SK-N-SH (cell line): ENCODE data around the gene AHNAK. TPM values are rescaled to one million over a fixed set of nuclear protein-coding genes. Genes with fewer than 3 reads are reported as not detected.

Experiments
- CTCF ChIA-PET: fragments of 300-600, 350-600 bp; formaldehyde crosslinking; extraction: SDS; loops from one replicate; lab custom pipeline; 2021; lab: Yijun Ruan, JAX
- POLR2A ChIA-PET: fragments of 350-600 bp; sonication (Branson Sonifier 250); formaldehyde crosslinking; extraction: SDS; loops from one replicate; lab custom pipeline; 2020; ENCODE audit warnings: antibody characterized with exemption, inconsistent platforms; lab: Yijun Ruan, JAX
- DNase-seq: peaks from one replicate; pipeline ENCODE4 v3.0.0; 2012
- H2AFZ ChIP-seq: fragments of 200-600 bp; sonication (generic); 2 replicates; pipeline ENCODE4 v1.8.1; 2016; ENCODE audit warnings: antibody characterized with exemption, mild to moderate bottlenecking, low read depth
- H3F3A ChIP-seq: fragments of 200-600 bp; sonication (generic); replicated peaks from 2 replicates; pipeline ENCODE3; 2016; ENCODE audit warnings: antibody characterized with exemption, mild to moderate bottlenecking; ENCODE audit not compliant: insufficient read depth
- H3K27ac ChIP-seq, 2 experiments: fragments of 200-500 bp in 1 of 2; fragments of 200-600 bp in 1 of 2; sonication (Bioruptor generic) in 1 of 2; sonication (generic), shearing (Covaris generic) in 1 of 2; 2 replicates each; pipeline versions ENCODE4 v1.5.1 to v1.6.1; 2014 to 2016; ENCODE audit warnings: low read depth in 2 of 2, inconsistent platforms in 1 of 2, low read length in 1 of 2, mild to moderate bottlenecking in 1 of 2, mixed read lengths in 1 of 2
- H3K27me3 ChIP-seq: fragments of 200-600 bp; sonication (generic), shearing (Covaris generic); 2 replicates; pipeline ENCODE4 v1.6.1; 2016; ENCODE audit warnings: mixed run types; ENCODE audit not compliant: insufficient read depth
- H3K36me3 ChIP-seq, 2 experiments: fragments of 200-500 bp in 1 of 2; fragments of 200-600 bp in 1 of 2; sonication (Bioruptor generic) in 1 of 2; sonication (generic) in 1 of 2; replicated peaks in 1 of 2; 2 replicates each; pipeline versions ENCODE3 to v1.5.1; 2014 to 2016; ENCODE audit warnings: low read length in 1 of 2, mild to moderate bottlenecking in 1 of 2; ENCODE audit not compliant: insufficient read depth in 2 of 2, control insufficient read depth in 1 of 2
- H3K4me1 ChIP-seq, 2 experiments: fragments of 200-500 bp in 1 of 2; fragments of 200-600 bp in 1 of 2; sonication (Bioruptor generic) in 1 of 2; sonication (generic), shearing (Covaris generic) in 1 of 2; 2 replicates each; pipeline versions ENCODE4 v1.5.1 to v1.6.1; 2014 to 2016; ENCODE audit warnings: low read depth in 1 of 2, low read length in 1 of 2, mixed run types in 1 of 2; ENCODE audit not compliant: insufficient read depth in 2 of 2, control insufficient read depth in 1 of 2
- H3K4me2 ChIP-seq: fragments of 200-600 bp; sonication (generic), shearing (Covaris generic); 2 replicates; pipeline ENCODE4 v1.6.1; 2017; ENCODE audit warnings: mixed run types
- H3K4me3 ChIP-seq, 2 experiments: fragments of 200-500 bp in 1 of 2; fragments of 200-600 bp in 1 of 2; sonication (Bioruptor generic) in 1 of 2; sonication (generic), shearing (Covaris generic) in 1 of 2; 2 replicates each; pipeline versions ENCODE4 v1.5.1 to v1.8.1; 2014 to 2016; ENCODE audit warnings: low read depth in 2 of 2, inconsistent platforms in 1 of 2, low read length in 1 of 2, mild to moderate bottlenecking in 1 of 2, mixed read lengths in 1 of 2, moderate library complexity in 1 of 2
- H3K79me2 ChIP-seq: fragments of 200-600 bp; sonication (generic); 2 replicates; pipeline ENCODE4 v1.8.1; 2017; ENCODE audit warnings: mild to moderate bottlenecking; ENCODE audit not compliant: insufficient read depth
- H3K9ac ChIP-seq: fragments of 200-600 bp; sonication (generic); 2 replicates; pipeline ENCODE4 v1.6.1; 2017; ENCODE audit warnings: mixed run types
- H3K9me2 ChIP-seq: fragments of 200-600 bp; sonication (generic); 2 replicates; pipeline ENCODE4 v1.6.1; 2017; ENCODE audit warnings: mixed run types
- H3K9me3 ChIP-seq: fragments of 200-600 bp; sonication (generic); 2 replicates; pipeline ENCODE4 v1.6.1; 2017; ENCODE audit warnings: mixed run types, mild to moderate bottlenecking, moderate library complexity
- H4K20me1 ChIP-seq: fragments of 200-600 bp; sonication (generic); 2 replicates; pipeline ENCODE4 v1.6.1; 2017; ENCODE audit warnings: mild to moderate bottlenecking, mixed run types; ENCODE audit not compliant: insufficient read depth
- EP300 ChIP-seq, 2 experiments: IDR thresholded peaks; 2 replicates each; pipeline versions ENCODE4 v1.4.0 to v1.6.1; 2012; ENCODE audit warnings: borderline replicate concordance in 1 of 2, low read depth in 1 of 2, low read length in 1 of 2
- EZH2phosphoT487 ChIP-seq: fragments of 200-600 bp; sonication (generic); IDR thresholded peaks from 2 replicates; pipeline ENCODE4 v1.6.1; 2017; ENCODE audit warnings: low read depth, mixed run types, mild to moderate bottlenecking, antibody characterized with exemption, moderate library complexity, borderline replicate concordance
- FOSL2 ChIP-seq: IDR thresholded peaks from 2 replicates; pipeline ENCODE4 v1.4.0; 2012; ENCODE audit warnings: low read depth, mild to moderate bottlenecking, moderate library complexity, borderline replicate concordance
- FOXM1 ChIP-seq: IDR thresholded peaks from 2 replicates; pipeline ENCODE4 v1.4.0; 2012; ENCODE audit warnings: low read depth, mild to moderate bottlenecking
- GATA2 ChIP-seq: sonication (generic); formaldehyde crosslinking; IDR thresholded peaks from 2 replicates; pipeline ENCODE4 v1.5.0; 2020; ENCODE audit warnings: mild to moderate bottlenecking, missing genetic modification reagents
- IRF3 ChIP-seq: fragments of 150-350 bp; IDR thresholded peaks from 2 replicates; pipeline ENCODE4 v1.6.1; 2016; ENCODE audit warnings: mild to moderate bottlenecking, low read depth, low read length
- JUND ChIP-seq: IDR thresholded peaks from 2 replicates; pipeline ENCODE4 v1.4.0; 2012
- MEF2A ChIP-seq: IDR thresholded peaks from 2 replicates; pipeline ENCODE4 v1.4.0; 2012; ENCODE audit warnings: low read depth, borderline replicate concordance
- MXI1 ChIP-seq: IDR thresholded peaks from 2 replicates; pipeline ENCODE4 v1.6.1; 2012; ENCODE audit warnings: mild to moderate bottlenecking, low read depth, low read length, improper control_type of control experiment
- RCOR1 ChIP-seq: fragments of 150-350 bp; IDR thresholded peaks from 2 replicates; pipeline ENCODE4 v1.6.1; 2017; ENCODE audit warnings: antibody characterized with exemption, low read length
- TAF1 ChIP-seq: IDR thresholded peaks from 2 replicates; pipeline ENCODE4 v1.6.1; 2012; ENCODE audit warnings: low read depth, mild to moderate bottlenecking, low read length, moderate library complexity, borderline replicate concordance
- TCF12 ChIP-seq: IDR thresholded peaks from 2 replicates; pipeline ENCODE4 v1.4.0; 2012
- TEAD4 ChIP-seq: IDR thresholded peaks from 2 replicates; pipeline ENCODE4 v1.4.0; 2012; ENCODE audit warnings: mild to moderate bottlenecking, borderline replicate concordance; ENCODE audit not compliant: insufficient read depth
- YY1 ChIP-seq: IDR thresholded peaks from 2 replicates; pipeline ENCODE4 v1.4.0; 2012; ENCODE audit warnings: low read depth, mild to moderate bottlenecking
- ZBTB33 ChIP-seq: IDR thresholded peaks from 2 replicates; pipeline ENCODE4 v1.4.0; 2012; ENCODE audit warnings: low read depth, borderline replicate concordance
- WGBS: methylation state at CpG from one replicate; pipeline ENCODE4 v1.1.6; 2017; ENCODE audit warnings: low lambda C conversion rate; 5-methylcytosine and 5-hydroxymethylcytosine counted together
- polyA plus RNA-seq, 3 experiments: library from polyadenylated mRNA; depleted of rRNA; stranded (reverse); fragments of >200 nt; gene quantifications; 2 replicates each; pipeline ENCODE4 v1.2.3, GENCODE V29; 2012
- TF ChIP-seq, protein P1 (sequence below): IDR thresholded peaks from 2 replicates; pipeline ENCODE4 v1.6.1; 2012; ENCODE audit warnings: mild to moderate bottlenecking, low read depth, low read length, moderate library complexity

The AHNAK gene
- polyA plus RNA-seq, 1 of the 3 experiments (the other 2 are of a cell fraction) = 57.8 TPM

GRCh38 chr11:62400760-62401159, 145.8 kb downstream of the AHNAK start (continued):
- TF ChIP-seq TAF1 (0 out of 2 replicates have a peak, but pooled peaks have one; percentile 36), ZBTB33 (peak; percentile 75; the same call in 1 of the 2 replicates)

GRCh38 chr11:62400281-62400680, 146.3 kb downstream of the AHNAK start:
- peaks cover 29 to 55% of the 10 kb centered on the region in 2 experiments; a peak in 3 of 4 replicates for H3K4me1 ChIP-seq
- no peaks in the 10 kb centered on the region for H3K27me3 ChIP-seq
- no peak for DNase-seq
- CTCF ChIA-PET = interaction anchor here (0.9 to 5.5 kb wide), 8 partner anchors 9 to 167 kb away, joined by 3 to 60 read pairs (median 4); no protein-coding TSS in a partner anchor
- WGBS = 70% methylated on average over 6 of the region's 6 CpGs
- peaks cover 7% of the 10 kb centered on the region for H3F3A ChIP-seq
- no peaks in the 10 kb centered on the region for H3K79me2 ChIP-seq
- H2AFZ ChIP-seq = no peak overlapping the region
- H3K27ac ChIP-seq = peak overlapping the region; percentile 34 to 76; a peak in 3 of 4 replicates
- H3K9me2 ChIP-seq = no peaks in the 10 kb centered on the region
- no peaks in the 10 kb centered on the region for H4K20me1 ChIP-seq
- TF ChIP-seq RCOR1 (no peak), MEF2A (no peak), TEAD4 (no peak), FOSL2 (no peak), MXI1 (no peak), TCF12 (no peak), EP300 (IDR thresholded peaks at IDR 0.05; ENCODE audit: borderline replicate concordance in 1 of 2, low read depth in 1 of 2, low read length in 1 of 2) (no peak), IRF3 (no peak), JUND (no peak), FOXM1 (no peak), EZH2phosphoT487 (no peak), YY1 (no peak), GATA2 (CRISPR knock-in tag) (no peak), TAF1 (no peak)
- TF ChIP-seq, protein P1, sequence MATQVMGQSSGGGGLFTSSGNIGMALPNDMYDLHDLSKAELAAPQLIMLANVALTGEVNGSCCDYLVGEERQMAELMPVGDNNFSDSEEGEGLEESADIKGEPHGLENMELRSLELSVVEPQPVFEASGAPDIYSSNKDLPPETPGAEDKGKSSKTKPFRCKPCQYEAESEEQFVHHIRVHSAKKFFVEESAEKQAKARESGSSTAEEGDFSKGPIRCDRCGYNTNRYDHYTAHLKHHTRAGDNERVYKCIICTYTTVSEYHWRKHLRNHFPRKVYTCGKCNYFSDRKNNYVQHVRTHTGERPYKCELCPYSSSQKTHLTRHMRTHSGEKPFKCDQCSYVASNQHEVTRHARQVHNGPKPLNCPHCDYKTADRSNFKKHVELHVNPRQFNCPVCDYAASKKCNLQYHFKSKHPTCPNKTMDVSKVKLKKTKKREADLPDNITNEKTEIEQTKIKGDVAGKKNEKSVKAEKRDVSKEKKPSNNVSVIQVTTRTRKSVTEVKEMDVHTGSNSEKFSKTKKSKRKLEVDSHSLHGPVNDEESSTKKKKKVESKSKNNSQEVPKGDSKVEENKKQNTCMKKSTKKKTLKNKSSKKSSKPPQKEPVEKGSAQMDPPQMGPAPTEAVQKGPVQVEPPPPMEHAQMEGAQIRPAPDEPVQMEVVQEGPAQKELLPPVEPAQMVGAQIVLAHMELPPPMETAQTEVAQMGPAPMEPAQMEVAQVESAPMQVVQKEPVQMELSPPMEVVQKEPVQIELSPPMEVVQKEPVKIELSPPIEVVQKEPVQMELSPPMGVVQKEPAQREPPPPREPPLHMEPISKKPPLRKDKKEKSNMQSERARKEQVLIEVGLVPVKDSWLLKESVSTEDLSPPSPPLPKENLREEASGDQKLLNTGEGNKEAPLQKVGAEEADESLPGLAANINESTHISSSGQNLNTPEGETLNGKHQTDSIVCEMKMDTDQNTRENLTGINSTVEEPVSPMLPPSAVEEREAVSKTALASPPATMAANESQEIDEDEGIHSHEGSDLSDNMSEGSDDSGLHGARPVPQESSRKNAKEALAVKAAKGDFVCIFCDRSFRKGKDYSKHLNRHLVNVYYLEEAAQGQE = no peak
- TF ChIP-seq, all 33 proteins: peak for 0
- Histone ChIP-seq H3K4me2 (peak overlapping the region; percentile 73; the same call in 1 of the 2 replicates), H3K9me3 (no peaks in the 10 kb centered on the region), H3K9ac (no peak overlapping the region), H3K36me3 (no peaks in the 10 kb centered on the region), H3K4me3 (no peak overlapping the region)
- POLR2A ChIA-PET = interaction anchor here (0.7 to 2.4 kb wide), 9 partner anchors 28 to 441 kb away, joined by 3 to 7 read pairs (median 4); partner anchors contain the start of genes C11orf98, CSKMT and TUT1
